Measurements from ENCODE around the gene PDZD2. TPM values are rescaled to one million over a fixed set of nuclear protein-coding genes. Genes with fewer than 3 reads are reported as not detected.

The PDZD2 gene
- total RNA-seq, 2 donors from 2014 or later = 0.08 to 0.75 TPM

DNA sequence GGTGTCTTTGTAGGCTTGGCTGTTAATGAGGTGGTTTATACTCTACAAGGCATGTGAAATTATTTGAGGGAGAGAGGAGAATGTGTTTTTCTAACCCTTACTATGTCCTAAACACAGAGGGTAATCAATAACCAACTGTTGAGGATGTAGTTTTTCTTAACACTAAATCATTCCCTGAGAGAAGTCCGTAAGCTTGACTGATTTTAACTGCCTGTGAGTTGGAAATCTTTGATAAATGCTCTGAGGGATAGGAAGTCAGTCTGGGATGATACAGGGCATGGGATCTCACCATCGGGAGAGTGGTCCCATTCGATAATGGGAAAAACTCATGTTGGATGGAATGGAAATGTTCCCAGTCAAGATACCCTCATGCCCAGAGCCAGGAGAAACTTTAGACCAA lies 249.6 kb downstream of the PDZD2 start:
- ATAC-seq (no peak), DNase-seq (ENCODE audit: low spot score in 2 of 2) (no peak)
- no peaks in the 10 kb centered on the region for H3K9me3 Mint-ChIP-seq
- H3K27ac Mint-ChIP-seq = no peak overlapping the region
- H3K36me3 Mint-ChIP-seq = no peaks in the 10 kb centered on the region

- Mint-ChIP-seq H3K27ac (no peak overlapping the region), H3K36me3 (no peaks in the 10 kb centered on the region), H3K9me3 (no peaks in the 10 kb centered on the region)
- DNase-seq (ENCODE audit: low spot score in 2 of 2) (no peak), ATAC-seq (no peak)
Observed at GRCh38 chr5:31889001-31889561, 250.2 kb downstream of the PDZD2 start.

DNA sequence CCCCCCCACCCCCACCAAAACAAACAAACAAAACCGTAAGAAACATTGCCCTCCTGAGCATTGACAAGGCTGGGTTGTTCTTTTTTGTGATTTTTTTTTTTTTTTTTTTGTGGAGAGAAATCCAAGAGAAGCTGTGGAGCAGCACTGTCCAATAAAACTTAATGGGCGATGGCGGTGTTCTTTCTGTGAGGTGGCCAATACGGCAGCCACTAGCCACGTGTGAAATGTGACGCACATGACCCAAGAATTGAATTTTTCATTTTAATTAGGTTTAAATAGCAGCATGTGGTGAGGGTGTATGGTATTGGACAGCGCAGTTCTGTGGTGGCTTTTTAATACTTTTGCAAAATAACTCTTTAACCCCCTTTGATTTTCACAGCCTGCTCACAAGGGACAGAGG lies 251.1 kb downstream of the PDZD2 start:
- ATAC-seq (no peak), DNase-seq (ENCODE audit: low spot score in 2 of 2) (no peak)
- Mint-ChIP-seq H3K36me3 (no peaks in the 10 kb centered on the region), H3K27ac (peak overlapping the region in 1 of 2 donors; percentile 60), H3K9me3 (no peaks in the 10 kb centered on the region)

GRCh38 chr5:31894141-31894540 lies 255.2 kb downstream of the PDZD2 start:
- Mint-ChIP-seq H3K36me3 (no peaks in the 10 kb centered on the region), H3K27ac (no peak overlapping the region), H3K9me3 (no peaks in the 10 kb centered on the region)
- ATAC-seq (no peak), DNase-seq (ENCODE audit: low spot score in 2 of 2) (no peak)

- DNase-seq (ENCODE audit: low spot score in 2 of 2) (no peak), ATAC-seq (no peak)
- H3K9me3 Mint-ChIP-seq = no peaks in the 10 kb centered on the region
- no peaks in the 10 kb centered on the region for H3K36me3 Mint-ChIP-seq
- no peak overlapping the region for H3K27ac Mint-ChIP-seq
Observed at GRCh38 chr5:31895199-31895820, 256.4 kb downstream of the PDZD2 start.

DNA sequence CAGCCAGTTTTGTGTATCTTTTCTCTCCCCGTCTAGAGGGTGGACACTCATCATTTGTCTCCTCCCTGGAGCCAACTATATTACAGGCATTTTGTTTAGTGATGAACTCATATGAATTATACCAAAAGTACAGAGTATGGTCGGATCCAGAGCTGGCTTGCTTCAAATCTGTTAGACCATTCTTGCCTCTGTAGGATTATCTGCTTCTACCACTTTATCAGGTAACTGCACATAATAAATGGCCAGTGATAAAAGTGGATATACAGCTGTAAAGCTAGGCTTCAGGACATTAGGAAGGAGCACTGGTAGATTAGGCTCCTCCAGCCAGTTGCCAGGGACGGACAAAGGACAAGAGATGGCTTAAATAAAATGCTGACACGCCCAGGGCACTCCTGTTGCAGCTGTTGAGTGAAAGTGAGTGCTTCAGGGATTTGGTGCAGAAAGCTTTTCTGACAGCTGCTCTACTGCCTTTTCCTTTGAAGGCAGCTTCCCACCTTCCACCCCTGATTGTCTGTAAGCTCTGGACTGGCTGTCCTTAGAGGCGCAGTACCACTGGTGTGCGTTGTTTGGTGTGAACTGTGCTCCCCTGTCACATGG lies 259.2 kb downstream of the PDZD2 start:
- no peaks in the 10 kb centered on the region for H3K9me3 Mint-ChIP-seq
- H3K27ac Mint-ChIP-seq = peak overlapping the region in 1 of 2 donors; percentile 57
- DNase-seq (ENCODE audit: low spot score in 2 of 2) (no peak), ATAC-seq (no peak)
- no peaks in the 10 kb centered on the region for H3K36me3 Mint-ChIP-seq

DNA sequence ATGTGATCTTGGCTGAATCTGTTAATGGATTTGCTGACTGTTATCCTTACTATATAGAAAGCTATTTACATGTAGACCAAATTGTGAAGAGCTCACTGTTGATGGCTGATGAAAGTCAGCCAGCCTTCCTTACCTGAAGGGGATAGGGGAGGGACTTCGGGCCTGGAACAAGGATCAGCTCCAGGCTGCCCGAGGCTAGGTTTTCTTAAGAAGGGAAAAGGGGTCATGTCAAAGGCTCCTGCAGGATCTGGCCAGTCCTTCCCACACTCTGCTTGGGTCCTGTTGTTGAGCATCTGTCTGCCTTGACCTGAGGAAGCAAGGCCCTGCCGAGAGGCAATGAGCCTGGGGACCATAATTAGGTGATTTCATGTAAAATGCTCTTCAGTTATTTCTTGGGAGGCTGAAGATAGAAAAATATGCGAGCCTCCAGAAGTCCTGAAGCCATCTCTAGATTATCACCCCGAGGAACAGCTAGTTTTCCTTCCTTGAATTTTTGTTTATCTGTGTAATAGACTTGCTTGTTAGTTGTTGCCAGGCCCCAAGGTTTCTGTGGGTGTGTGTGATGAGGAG lies 261.4 kb downstream of the PDZD2 start:
- Mint-ChIP-seq H3K36me3 (no peaks in the 10 kb centered on the region), H3K27ac (no peak overlapping the region), H3K9me3 (peaks cover 0 to 3% of the 10 kb centered on the region in 2 donors)
- DNase-seq (ENCODE audit: low spot score in 2 of 2) (no peak), ATAC-seq (no peak)

- H3K36me3 Mint-ChIP-seq = no peaks in the 10 kb centered on the region
- DNase-seq (ENCODE audit: low spot score in 2 of 2) (no peak), ATAC-seq (no peak)
- H3K27ac Mint-ChIP-seq = no peak overlapping the region
- H3K9me3 Mint-ChIP-seq = peaks cover 0 to 5% of the 10 kb centered on the region in 2 donors
Observed at GRCh38 chr5:31901807-31902530, 263.0 kb downstream of the PDZD2 start.

GRCh38 chr5:31908396-31908795 lies 269.5 kb downstream of the PDZD2 start:
- peaks cover 0 to 8% of the 10 kb centered on the region in 2 donors for H3K9me3 Mint-ChIP-seq
- ATAC-seq = peak; percentile 34 to 47
- H3K36me3 Mint-ChIP-seq = no peaks in the 10 kb centered on the region
- no peak for DNase-seq (ENCODE audit: low spot score in 2 of 2)
- peak overlapping the region in 1 of 2 donors; percentile 18 for H3K27ac Mint-ChIP-seq

GRCh38 chr5:31909073-31909472 lies 270.1 kb downstream of the PDZD2 start:
- no peak overlapping the region for H3K27ac Mint-ChIP-seq
- no peaks in the 10 kb centered on the region for H3K36me3 Mint-ChIP-seq
- DNase-seq (ENCODE audit: low spot score in 2 of 2) = no peak
- ATAC-seq = no peak
- peaks cover 0 to 8% of the 10 kb centered on the region in 2 donors for H3K9me3 Mint-ChIP-seq

GRCh38 chr5:31911291-31912265 lies 272.6 kb downstream of the PDZD2 start:
- no peaks in the 10 kb centered on the region for H3K36me3 Mint-ChIP-seq
- DNase-seq (ENCODE audit: low spot score in 2 of 2) = no peak
- no peak overlapping the region for H3K27ac Mint-ChIP-seq
- ATAC-seq = no peak
- peaks cover 0 to 3% of the 10 kb centered on the region in 2 donors for H3K9me3 Mint-ChIP-seq

DNA sequence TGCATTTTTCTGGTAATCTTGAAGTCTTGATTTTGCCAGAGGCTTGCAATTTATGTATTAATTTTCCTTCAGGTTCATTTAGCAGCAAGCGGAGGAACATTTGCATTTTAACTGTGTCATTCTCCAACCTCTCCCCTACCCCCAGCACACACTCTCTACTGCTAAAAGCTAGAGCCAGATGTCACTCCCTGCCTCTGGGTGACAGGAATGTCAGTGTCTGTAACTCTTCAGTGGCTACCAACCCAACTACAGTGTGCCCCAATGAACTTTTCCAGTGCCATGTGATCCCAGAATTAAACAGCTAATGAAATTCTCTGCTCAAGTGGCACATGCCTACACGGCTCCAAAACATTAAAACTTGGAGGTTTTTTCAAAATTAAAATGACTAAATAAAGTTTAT lies 274.9 kb downstream of the PDZD2 start:
- DNase-seq (ENCODE audit: low spot score in 2 of 2) (no peak), ATAC-seq (no peak)
- Mint-ChIP-seq H3K9me3 (no peaks in the 10 kb centered on the region), H3K36me3 (no peaks in the 10 kb centered on the region), H3K27ac (no peak overlapping the region)

DNA sequence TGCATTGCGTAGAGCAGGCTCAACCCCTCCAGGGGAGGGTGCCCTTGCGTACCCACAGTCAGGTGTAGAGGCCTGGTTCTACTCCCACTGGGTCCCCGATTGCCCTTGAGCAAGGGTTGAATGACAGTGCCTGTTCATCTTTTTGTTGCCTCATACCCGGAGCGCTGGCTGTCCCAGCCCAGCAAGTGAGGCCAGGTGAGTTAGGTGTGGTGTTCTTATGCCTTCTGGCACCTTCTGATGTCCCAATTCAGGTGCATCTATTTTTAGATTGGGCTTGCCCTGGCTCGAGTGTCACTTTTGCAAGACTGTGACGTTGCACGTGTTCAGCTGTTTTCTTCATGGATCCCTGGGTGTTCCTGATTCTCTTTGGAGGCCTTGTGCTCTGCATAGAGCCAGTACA lies 277.4 kb downstream of the PDZD2 start:
- Mint-ChIP-seq H3K9me3 (no peaks in the 10 kb centered on the region), H3K27ac (no peak overlapping the region), H3K36me3 (no peaks in the 10 kb centered on the region)
- no peak for ATAC-seq
- no peak for DNase-seq (ENCODE audit: low spot score in 2 of 2)

DNA sequence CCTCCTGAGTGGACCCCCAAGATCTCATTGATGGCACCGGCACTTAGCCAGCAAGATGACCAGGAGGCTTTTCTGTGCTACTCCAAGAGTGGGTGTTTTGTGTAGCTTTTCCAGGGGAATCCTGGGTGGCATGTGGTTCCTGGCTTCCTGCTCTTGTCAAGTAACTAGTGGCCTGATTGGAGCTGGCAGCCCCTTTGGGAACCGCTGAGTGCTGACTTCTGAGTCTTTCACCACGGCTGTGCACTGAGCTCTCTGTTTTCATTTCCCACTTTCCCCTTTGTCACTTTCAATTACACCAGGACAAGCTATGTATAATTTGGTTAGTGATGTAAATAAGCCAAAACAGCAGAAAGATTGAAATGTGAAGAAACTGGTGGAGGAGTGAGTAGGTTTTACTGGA lies 279.8 kb downstream of the PDZD2 start:
- no peak overlapping the region for H3K27ac Mint-ChIP-seq
- H3K9me3 Mint-ChIP-seq = no peaks in the 10 kb centered on the region
- H3K36me3 Mint-ChIP-seq = no peaks in the 10 kb centered on the region
- ATAC-seq = no peak
- DNase-seq (ENCODE audit: low spot score in 2 of 2) = no peak

DNA sequence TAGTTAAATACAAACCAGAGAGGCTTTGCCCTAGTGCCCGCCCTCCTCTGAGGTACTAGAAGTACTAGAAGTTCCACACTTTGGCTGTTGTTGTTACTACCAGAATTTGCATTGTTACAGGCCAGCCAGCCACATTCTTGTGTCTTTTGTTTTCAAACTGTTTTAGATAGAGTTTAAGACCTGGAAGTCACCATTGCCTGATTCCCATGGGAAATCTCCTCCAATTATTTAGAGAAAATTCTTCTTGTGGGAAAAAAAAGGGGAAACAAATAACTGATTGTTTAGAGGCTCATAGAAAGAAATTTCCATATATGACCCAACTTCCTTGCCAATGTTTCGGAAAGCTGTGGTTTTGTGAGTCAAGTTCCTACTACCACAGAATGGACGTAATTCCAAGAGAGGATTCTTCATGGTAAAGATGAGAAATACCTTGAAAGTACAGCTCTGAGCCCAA lies 282.9 kb downstream of the PDZD2 start:
- Mint-ChIP-seq H3K36me3 (no peaks in the 10 kb centered on the region), H3K27ac (no peak overlapping the region), H3K9me3 (no peaks in the 10 kb centered on the region)
- DNase-seq (ENCODE audit: low spot score in 2 of 2) (no peak), ATAC-seq (no peak)

- H3K27ac Mint-ChIP-seq = no peak overlapping the region
- no peaks in the 10 kb centered on the region for H3K36me3 Mint-ChIP-seq
- no peaks in the 10 kb centered on the region for H3K9me3 Mint-ChIP-seq
Observed at GRCh38 chr5:31924005-31924404, 285.1 kb downstream of the PDZD2 start.

More at GRCh38 chr5:31924005-31924404, 285.1 kb downstream of the PDZD2 start:
- DNase-seq (ENCODE audit: low spot score in 2 of 2) (no peak), ATAC-seq (no peak)
